Measurements from ENCODE around the gene PHLDB3. TPM values are rescaled to one million over a fixed set of nuclear protein-coding genes. Genes with fewer than 3 reads are reported as not detected.

The PHLDB3 gene
- total and polyA plus RNA-seq, 2 donors (not counting 3 experiments of a cell fraction or from before 2014, with no cell fraction given): 5.5 to 12.0 TPM

DNA sequence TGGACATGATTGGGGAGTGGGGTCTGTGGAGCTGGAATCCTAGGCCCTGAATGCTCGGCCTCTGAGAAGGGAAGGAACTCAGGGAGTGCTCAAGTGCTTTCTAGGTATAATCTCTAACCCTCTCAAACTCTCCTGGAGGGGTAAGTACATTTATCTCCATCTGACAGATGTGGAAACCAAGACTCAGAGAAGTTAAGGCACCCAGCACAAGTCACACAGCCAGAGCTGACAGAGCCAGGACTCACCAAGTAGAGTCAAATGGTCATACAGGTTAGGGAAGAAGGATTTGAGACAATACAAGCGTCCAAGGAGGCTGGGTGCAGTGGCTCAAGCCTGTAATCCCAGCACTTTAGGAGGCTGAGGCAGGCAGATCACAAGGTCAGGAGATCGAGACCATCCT lies 26.2 kb downstream of the PHLDB3 start:
- POLR2A ChIA-PET: no interaction called here
- Histone ChIP-seq H4K20me1 (replicated peaks; ENCODE audit: control insufficient read depth, extremely low read depth, insufficient read depth, low read length) (no peaks in the 10 kb centered on the region), H3K9ac (replicated peaks; ENCODE audit: extremely low read depth, insufficient read depth, low read length) (no peak overlapping the region), H3K4me2 (ENCODE audit: insufficient read depth, low read length) (no peak overlapping the region), H3K4me1 (ENCODE audit: control insufficient read depth, extremely low read depth, insufficient read depth, low read length) (peaks cover 11% of the 10 kb centered on the region), H3K36me3 (ENCODE audit: control insufficient read depth in 2 of 2, extremely low read depth in 1 of 2, insufficient read depth in 2 of 2, low read length in 2 of 2) (peaks cover 0 to 2% of the 10 kb centered on the region in 2 experiments), H3K9me3 (replicated peaks; ENCODE audit: control insufficient read depth, insufficient read depth, low read length) (no peaks in the 10 kb centered on the region), H3K9me1 (replicated peaks; ENCODE audit: control insufficient read depth, extremely low read depth, insufficient read depth, low read length) (no peaks in the 10 kb centered on the region), H3K4me3 (replicated peaks in 1 of 3; ENCODE audit: insufficient read depth in 1 of 3, low read depth in 1 of 3, low read length in 3 of 3) (no peak overlapping the region), H2AFZ (ENCODE audit: low read depth, low read length) (no peak overlapping the region), H3K27ac (ENCODE audit: insufficient read depth, low read depth, low read length) (no peak overlapping the region), H3K27me3 (ENCODE audit: control insufficient read depth in 2 of 2, insufficient read depth in 2 of 2, low read length in 2 of 2) (no peaks in the 10 kb centered on the region), H3K79me2 (ENCODE audit: control insufficient read depth, insufficient read depth, low read length) (no peaks in the 10 kb centered on the region)
- DNase-seq (ENCODE audit: low read depth, low spot score) (no peak), FAIRE-seq (no peak)
- intact Hi-C loops (cut with micrococcal nuclease): no loop called here
- TF ChIP-seq, protein P1, sequence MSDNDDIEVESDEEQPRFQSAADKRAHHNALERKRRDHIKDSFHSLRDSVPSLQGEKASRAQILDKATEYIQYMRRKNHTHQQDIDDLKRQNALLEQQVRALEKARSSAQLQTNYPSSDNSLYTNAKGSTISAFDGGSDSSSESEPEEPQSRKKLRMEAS (IDR thresholded peaks at IDR 0.05; ENCODE audit: insufficient read depth, insufficient read length): no peak
- no peak for TF ChIP-seq FOS (IDR thresholded peaks at IDR 0.05; ENCODE audit: borderline replicate concordance, insufficient read depth, low read length)
- TF ChIP-seq MYC (IDR thresholded peaks at IDR 0.05; ENCODE audit: low read depth, low read length): no peak
- no peak for TF ChIP-seq JUN (IDR thresholded peaks at IDR 0.05; ENCODE audit: borderline replicate concordance, insufficient read depth, insufficient read length, low read depth)
- TF ChIP-seq POLR2A (IDR thresholded peaks at IDR 0.05; ENCODE audit: low read depth, low read length): no peak
- no peak for TF ChIP-seq POLR2AphosphoS5 (IDR thresholded peaks at IDR 0.05; ENCODE audit: insufficient read depth, low read depth, low read length)
- TF ChIP-seq EZH2 (IDR thresholded peaks at IDR 0.05; ENCODE audit: borderline replicate concordance, low read depth, low read length, severe bottlenecking): no peak
- no peak for TF ChIP-seq GATA2 (IDR thresholded peaks at IDR 0.05; ENCODE audit: insufficient read depth, insufficient read length, low read depth, low read length)
- TF ChIP-seq, protein P2, sequence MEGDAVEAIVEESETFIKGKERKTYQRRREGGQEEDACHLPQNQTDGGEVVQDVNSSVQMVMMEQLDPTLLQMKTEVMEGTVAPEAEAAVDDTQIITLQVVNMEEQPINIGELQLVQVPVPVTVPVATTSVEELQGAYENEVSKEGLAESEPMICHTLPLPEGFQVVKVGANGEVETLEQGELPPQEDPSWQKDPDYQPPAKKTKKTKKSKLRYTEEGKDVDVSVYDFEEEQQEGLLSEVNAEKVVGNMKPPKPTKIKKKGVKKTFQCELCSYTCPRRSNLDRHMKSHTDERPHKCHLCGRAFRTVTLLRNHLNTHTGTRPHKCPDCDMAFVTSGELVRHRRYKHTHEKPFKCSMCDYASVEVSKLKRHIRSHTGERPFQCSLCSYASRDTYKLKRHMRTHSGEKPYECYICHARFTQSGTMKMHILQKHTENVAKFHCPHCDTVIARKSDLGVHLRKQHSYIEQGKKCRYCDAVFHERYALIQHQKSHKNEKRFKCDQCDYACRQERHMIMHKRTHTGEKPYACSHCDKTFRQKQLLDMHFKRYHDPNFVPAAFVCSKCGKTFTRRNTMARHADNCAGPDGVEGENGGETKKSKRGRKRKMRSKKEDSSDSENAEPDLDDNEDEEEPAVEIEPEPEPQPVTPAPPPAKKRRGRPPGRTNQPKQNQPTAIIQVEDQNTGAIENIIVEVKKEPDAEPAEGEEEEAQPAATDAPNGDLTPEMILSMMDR (IDR thresholded peaks at IDR 0.05; ENCODE audit: extremely low read depth in 1 of 2, insufficient read depth in 1 of 2, low read depth in 1 of 2, low read length in 2 of 2): no peak
- dilution Hi-C loops (cut with MboI; ENCODE audit: extremely low pct_ligation_motif_present, low sequenced_read_pairs): no loop called here
- CTCF ChIA-PET: no interaction called here
- no TSS peak for BruUV-seq (replicated peaks)
